ENCODE data around the gene TMEM178B. TPM values are rescaled to one million over a fixed set of nuclear protein-coding genes. Genes with fewer than 3 reads are reported as not detected.

TMEM178B gene
- polyA plus RNA-seq, 1 donor (not counting 4 experiments of a cell fraction or from before 2014, with no cell fraction given) = not detected

DNA sequence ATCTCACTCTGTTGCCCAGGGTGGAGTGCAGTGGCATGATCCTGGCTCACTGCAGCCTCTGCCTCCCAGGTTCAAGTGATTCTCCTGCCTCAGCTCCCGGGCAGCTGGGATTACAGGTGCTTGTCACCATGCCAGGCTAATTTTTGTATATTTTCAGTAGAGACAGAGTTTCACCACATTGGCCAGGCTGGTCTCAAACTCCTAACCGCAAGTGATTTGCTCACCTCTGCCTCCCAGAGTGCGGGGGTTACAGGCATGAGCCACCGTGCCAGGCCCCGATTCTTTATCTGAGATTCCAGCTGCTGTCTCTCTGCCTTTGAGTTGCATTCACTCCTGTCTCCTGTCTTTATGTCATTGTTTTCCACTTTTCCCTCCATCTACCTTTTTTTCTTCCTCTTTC, 168.7 kb downstream of the TMEM178B start:
- Histone ChIP-seq H3K4me1 (ENCODE audit: control insufficient read depth, extremely low read depth, insufficient read depth, low read length) (no peaks in the 10 kb centered on the region), H3K9me1 (ENCODE audit: control insufficient read depth, extremely low read depth, insufficient read depth, low read length) (no peaks in the 10 kb centered on the region), H3K36me3 (ENCODE audit: control insufficient read depth in 2 of 2, extremely low read depth in 1 of 2, insufficient read depth in 2 of 2, low read length in 2 of 2) (no peaks in the 10 kb centered on the region), H3K9me3 (ENCODE audit: control insufficient read depth, low read depth, low read length) (no peaks in the 10 kb centered on the region), H3K27me3 (ENCODE audit: control insufficient read depth, extremely low read depth, insufficient read depth, low read length) (no peaks in the 10 kb centered on the region), H3K79me2 (ENCODE audit: control insufficient read depth, insufficient read depth, low read length) (no peaks in the 10 kb centered on the region), H3K4me2 (ENCODE audit: control insufficient read depth, extremely low read depth, insufficient read depth, low read depth, low read length) (no peak overlapping the region), H3K27ac (ENCODE audit: control insufficient read depth, insufficient read depth, low read length) (no peak overlapping the region), H4K20me1 (ENCODE audit: control insufficient read depth, extremely low read depth, insufficient read depth, low read length) (no peaks in the 10 kb centered on the region), H2AFZ (ENCODE audit: control insufficient read depth, low read length) (no peak overlapping the region), H3K4me3 (ENCODE audit: control insufficient read depth in 2 of 3, extremely low read depth in 1 of 3, insufficient read depth in 2 of 3, low read depth in 1 of 3, low read length in 3 of 3) (no peak overlapping the region), H3K9ac (ENCODE audit: control insufficient read depth, extremely low read depth, insufficient read depth, low read length) (no peak overlapping the region)
- no peak for FAIRE-seq
- dilution Hi-C loops (cut with MboI; ENCODE audit: extremely low pct_ligation_motif_present, low sequenced_read_pairs) = no loop called here
- TF ChIP-seq EZH2 (IDR thresholded peaks at IDR 0.05; ENCODE audit: low read length) (no peak), CTCF (optimal IDR thresholded peaks at IDR 0.05 in 1 of 3, IDR thresholded peaks at IDR 0.05 in 1 of 3, conservative IDR thresholded peaks at IDR 0.05 in 1 of 3; ENCODE audit: extremely low read depth in 1 of 3, insufficient read depth in 2 of 3, low read length in 3 of 3) (no peak)
- no peak for DNase-seq (ENCODE audit: low read depth, low spot score)

DNA sequence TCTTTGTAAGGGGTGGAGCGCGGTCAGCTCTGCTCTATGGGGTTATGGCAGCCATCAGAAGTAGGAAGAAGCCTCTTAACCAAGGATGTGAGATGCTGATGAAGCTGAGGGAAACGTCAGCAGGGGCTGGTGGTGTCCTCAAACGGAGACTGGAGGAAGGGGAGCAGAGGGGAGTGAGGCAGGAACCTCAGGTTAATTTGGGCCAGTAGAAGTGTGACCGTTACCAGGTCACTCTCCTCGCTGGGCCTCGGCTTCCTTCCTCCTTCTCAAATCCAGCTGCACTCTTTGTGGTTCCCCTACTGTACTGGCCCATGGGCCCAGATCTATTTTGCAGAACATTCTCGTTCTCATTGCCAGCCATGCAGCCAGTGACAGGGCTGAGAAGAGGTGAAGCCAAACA, 169.5 kb downstream of the TMEM178B start:
- FAIRE-seq = no peak
- dilution Hi-C loops (cut with MboI; ENCODE audit: extremely low pct_ligation_motif_present, low sequenced_read_pairs) = no loop called here
- no peaks in the 10 kb centered on the region for H3K79me2 ChIP-seq (ENCODE audit: control insufficient read depth, insufficient read depth, low read length)

More for the DNA sequence above, 169.5 kb downstream of the TMEM178B start:
- H3K4me1 ChIP-seq (ENCODE audit: control insufficient read depth, extremely low read depth, insufficient read depth, low read length) = no peaks in the 10 kb centered on the region
- H3K9me1 ChIP-seq (ENCODE audit: control insufficient read depth, extremely low read depth, insufficient read depth, low read length) = no peaks in the 10 kb centered on the region
- no peak overlapping the region for H3K9ac ChIP-seq (ENCODE audit: control insufficient read depth, extremely low read depth, insufficient read depth, low read length)
- H3K4me2 ChIP-seq (ENCODE audit: control insufficient read depth, extremely low read depth, insufficient read depth, low read depth, low read length) = no peak overlapping the region
- H3K27me3 ChIP-seq (ENCODE audit: control insufficient read depth, extremely low read depth, insufficient read depth, low read length) = no peaks in the 10 kb centered on the region
- no peak overlapping the region for H2AFZ ChIP-seq (ENCODE audit: control insufficient read depth, low read length)
- TF ChIP-seq EZH2 (IDR thresholded peaks at IDR 0.05; ENCODE audit: low read length) (no peak), CTCF (optimal IDR thresholded peaks at IDR 0.05 in 1 of 3, IDR thresholded peaks at IDR 0.05 in 1 of 3, conservative IDR thresholded peaks at IDR 0.05 in 1 of 3; ENCODE audit: extremely low read depth in 1 of 3, insufficient read depth in 2 of 3, low read length in 3 of 3) (no peak)
- H3K27ac ChIP-seq (ENCODE audit: control insufficient read depth, insufficient read depth, low read length) = no peak overlapping the region
- H3K4me3 ChIP-seq (ENCODE audit: control insufficient read depth in 2 of 3, extremely low read depth in 1 of 3, insufficient read depth in 2 of 3, low read depth in 1 of 3, low read length in 3 of 3) = no peak overlapping the region
- H4K20me1 ChIP-seq (ENCODE audit: control insufficient read depth, extremely low read depth, insufficient read depth, low read length) = no peaks in the 10 kb centered on the region
- DNase-seq (ENCODE audit: low read depth, low spot score) = no peak
- H3K9me3 ChIP-seq (ENCODE audit: control insufficient read depth, low read depth, low read length) = no peaks in the 10 kb centered on the region
- no peaks in the 10 kb centered on the region for H3K36me3 ChIP-seq (ENCODE audit: control insufficient read depth in 2 of 2, extremely low read depth in 1 of 2, insufficient read depth in 2 of 2, low read length in 2 of 2)
